ENCODE measurements around the gene CADPS2.
"Not testable (repeated sequence)": the region's sequence is repeated elsewhere in the genome, so short reads cannot be mapped to it uniquely, and the experiment has no call there.

The CADPS2 gene

DNA sequence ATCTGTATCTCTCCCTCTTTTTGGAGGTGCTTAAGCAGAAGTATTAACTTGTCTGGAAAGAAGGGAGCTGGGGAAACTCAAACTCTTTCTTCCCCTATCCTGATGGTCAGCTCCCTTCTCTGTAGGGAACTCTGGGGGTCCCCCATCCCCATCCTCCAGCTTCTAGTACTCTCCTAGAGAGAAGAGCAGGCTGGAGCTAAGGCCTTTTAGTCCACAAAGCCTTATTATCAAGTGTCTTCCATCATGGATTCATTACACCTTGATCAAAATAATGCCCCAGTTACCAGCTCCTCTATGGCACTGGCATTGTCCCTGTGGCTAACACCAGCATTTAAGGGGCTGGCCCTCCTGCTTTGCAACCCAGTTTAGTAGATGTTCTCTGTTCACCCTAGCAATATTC, 35.7 kb downstream of the CADPS2 start:
- DNase-seq (ENCODE audit: low read depth in 4 of 4, low spot score in 1 of 4), result no peak

DNA sequence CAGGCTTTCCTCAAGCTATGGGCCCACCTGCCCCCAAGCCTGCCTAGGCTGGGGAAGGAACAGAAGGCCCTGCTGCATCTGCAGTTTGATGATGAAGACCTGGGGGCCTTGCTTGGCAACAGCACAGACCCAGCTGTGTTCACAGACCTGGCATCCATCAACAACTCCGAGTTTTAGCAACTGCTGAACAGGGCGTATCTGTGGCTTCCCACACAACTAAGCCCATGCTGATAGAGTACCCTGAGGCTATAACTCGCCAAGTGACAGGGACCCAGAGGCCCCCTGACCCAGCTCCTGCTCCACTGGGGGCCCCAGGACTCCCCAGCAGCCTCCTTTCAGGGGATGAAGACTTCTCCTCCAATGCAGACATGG, 36.3 kb downstream of the CADPS2 start:
- no peak for DNase-seq (ENCODE audit: low read depth in 4 of 4, low spot score in 1 of 4)

GRCh38 chr7:122849322-122849956, 36.8 kb downstream of the CADPS2 start:
- DNase-seq (ENCODE audit: low read depth in 4 of 4, low spot score in 1 of 4), result no peak

- DNase-seq (ENCODE audit: low read depth in 4 of 4, low spot score in 1 of 4), result no peak
These were observed 38.3 kb downstream of the CADPS2 start for GRCh38 chr7:122847871-122848473.

DNA sequence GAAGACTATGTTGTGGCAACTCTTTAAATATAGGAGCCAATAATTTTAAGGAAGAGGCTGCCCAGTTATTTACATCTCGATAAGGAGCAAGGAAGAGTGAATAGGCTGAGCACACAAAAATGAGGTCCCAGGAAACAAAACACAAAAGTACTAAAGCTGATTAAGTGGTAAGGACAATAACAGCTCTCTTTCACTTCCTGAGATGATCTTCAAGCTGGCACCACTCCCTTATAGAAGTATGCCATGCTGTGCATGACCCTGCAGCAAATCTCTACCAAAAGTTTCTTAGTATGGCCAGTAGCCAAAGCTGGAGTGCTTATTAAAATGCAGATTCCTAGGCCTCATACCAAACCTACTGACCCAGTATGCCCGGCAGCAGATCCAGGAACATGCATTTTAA, 39.7 kb downstream of the CADPS2 start:
- DNase-seq (ENCODE audit: low read depth in 4 of 4, low spot score in 1 of 4), result no peak

GRCh38 chr7:122845286-122845685, 41.0 kb downstream of the CADPS2 start:
- DNase-seq (ENCODE audit: low read depth in 4 of 4, low spot score in 1 of 4), result no peak

- no peak for DNase-seq (ENCODE audit: low read depth in 4 of 4, low spot score in 1 of 4)
These were observed 41.9 kb downstream of the CADPS2 start for GRCh38 chr7:122844191-122844988.

- no peak for DNase-seq (ENCODE audit: low read depth in 4 of 4, low spot score in 1 of 4)
These were observed 43.3 kb downstream of the CADPS2 start for GRCh38 chr7:122842971-122843370.

GRCh38 chr7:122836286-122836685, 50.0 kb downstream of the CADPS2 start:
- not testable (repeated sequence) for DNase-seq (ENCODE audit: low read depth in 4 of 4, low spot score in 1 of 4)

GRCh38 chr7:122834571-122834942, 51.7 kb downstream of the CADPS2 start:
- DNase-seq (ENCODE audit: low read depth in 4 of 4, low spot score in 1 of 4), result not testable (repeated sequence)

GRCh38 chr7:122833888-122834570, 52.2 kb downstream of the CADPS2 start:
- DNase-seq (ENCODE audit: low read depth in 4 of 4, low spot score in 1 of 4), result no peak

GRCh38 chr7:122831436-122831835, 54.8 kb downstream of the CADPS2 start:
- DNase-seq (ENCODE audit: low read depth in 4 of 4, low spot score in 1 of 4), result no peak

- no peak for DNase-seq (ENCODE audit: low read depth in 4 of 4, low spot score in 1 of 4)
These were observed 56.3 kb downstream of the CADPS2 start for GRCh38 chr7:122829962-122830361.

DNA sequence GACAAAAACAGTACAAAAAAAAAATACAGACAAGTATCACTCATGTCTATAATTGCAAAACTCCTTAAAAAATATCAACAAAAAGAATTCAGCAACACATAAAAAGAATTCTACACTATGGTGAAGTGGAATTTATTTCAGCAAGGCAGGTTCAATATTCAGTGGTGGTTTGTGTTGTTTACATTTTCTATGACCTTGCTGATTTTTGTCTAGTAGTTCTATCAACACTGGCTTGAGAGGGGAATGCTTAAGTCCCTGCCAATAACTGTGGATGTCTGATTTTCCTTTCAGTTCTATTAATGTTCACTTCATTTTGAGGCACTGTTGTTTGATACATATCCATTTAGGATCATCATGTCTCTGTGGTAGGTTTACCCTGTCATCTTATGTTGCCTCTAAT, 58.5 kb downstream of the CADPS2 start:
- DNase-seq (ENCODE audit: low read depth in 4 of 4, low spot score in 1 of 4), result no peak

DNA sequence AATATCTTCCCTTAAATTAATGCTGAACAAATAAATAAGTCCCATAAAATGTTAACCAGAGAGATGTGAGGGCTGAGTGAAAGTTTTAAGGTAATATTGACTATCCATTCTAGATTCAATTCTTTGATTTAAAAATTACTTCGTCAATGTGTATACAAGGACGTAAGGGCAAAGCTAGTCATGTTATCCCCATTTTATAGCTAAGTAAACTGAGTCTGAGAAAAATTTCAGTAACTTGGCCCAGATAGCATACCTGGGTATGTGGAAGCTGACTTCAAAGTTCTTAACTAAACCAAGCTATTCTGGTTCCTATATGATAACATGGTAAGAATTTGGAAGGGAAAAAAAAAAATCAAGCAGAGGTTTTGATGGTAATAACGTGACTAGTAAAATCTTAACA, 72.4 kb downstream of the CADPS2 start:
- DNase-seq (ENCODE audit: low read depth in 4 of 4, low spot score in 1 of 4), result no peak

DNA sequence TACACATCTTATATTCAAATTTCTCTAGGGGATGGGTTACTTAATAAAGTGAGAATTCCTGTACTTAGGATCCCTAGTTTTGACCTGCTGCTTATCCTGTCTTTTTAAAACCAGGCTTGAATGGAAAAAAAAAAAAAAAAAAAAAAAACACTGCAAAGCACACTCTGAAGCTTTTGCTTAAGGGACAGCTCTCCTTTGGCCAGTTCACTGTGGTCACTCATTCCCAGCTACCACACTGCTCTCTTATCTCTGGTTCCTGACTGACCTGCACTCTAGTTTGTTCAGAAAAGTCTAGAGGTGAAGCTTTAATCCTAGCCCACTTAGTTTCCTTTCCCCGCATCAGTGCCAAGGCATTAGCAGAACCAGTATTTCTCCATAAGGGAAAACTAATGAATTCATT, 82.4 kb downstream of the CADPS2 start:
- no peak for DNase-seq (ENCODE audit: low read depth in 4 of 4, low spot score in 1 of 4)

- no peak for DNase-seq (ENCODE audit: low read depth in 4 of 4, low spot score in 1 of 4)
These were observed 82.9 kb downstream of the CADPS2 start for GRCh38 chr7:122803323-122803722.

DNA sequence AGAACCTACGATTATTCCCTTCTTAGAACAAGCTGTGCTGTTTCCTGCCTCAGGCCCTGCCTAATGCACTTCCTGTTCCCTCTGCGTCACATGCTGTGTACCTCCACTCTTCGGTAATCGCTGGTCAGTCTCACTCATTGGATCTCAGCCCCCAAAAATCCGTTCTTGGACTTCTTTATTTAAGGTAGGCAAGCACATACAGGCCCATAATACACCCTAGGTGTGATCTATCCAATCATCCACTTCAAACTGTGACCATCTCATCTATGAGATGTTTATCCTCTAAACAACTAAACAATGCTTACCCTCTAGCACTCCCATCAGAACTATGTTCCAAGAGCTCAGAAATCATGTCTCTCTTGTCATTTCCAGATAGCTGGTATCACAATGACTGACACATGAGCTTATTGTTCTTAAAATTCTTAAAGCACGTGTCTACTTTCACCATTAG, 83.9 kb downstream of the CADPS2 start:
- no peak for DNase-seq (ENCODE audit: low read depth in 4 of 4, low spot score in 1 of 4)

DNA sequence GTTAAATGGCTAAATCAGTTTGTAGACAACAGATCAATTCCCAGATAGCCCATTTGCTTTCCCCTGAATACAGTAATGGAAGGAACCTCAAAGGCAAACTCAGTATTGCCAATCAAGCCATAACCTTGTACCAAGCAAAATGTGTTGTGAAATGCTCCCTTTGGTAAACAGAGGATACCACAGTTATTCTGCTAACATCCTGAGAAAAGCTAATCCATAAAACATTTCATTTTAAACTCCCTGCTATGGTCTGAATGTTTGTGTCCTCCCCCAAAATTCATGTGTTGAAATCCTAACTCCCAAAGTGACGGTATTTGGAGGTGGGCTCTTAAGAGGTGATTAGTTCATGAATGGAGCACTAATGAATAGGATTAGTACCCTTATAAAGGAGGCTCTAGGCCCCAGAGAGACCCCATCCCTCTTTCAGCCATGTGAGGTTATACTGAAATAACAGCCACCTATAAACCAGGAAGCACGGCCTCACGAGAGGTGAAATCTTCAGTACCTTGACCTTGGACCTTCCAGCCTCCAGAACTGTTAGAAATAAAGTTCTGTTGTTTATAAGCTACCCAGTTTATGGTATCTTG, 94.2 kb downstream of the CADPS2 start:
- DNase-seq (ENCODE audit: low read depth in 4 of 4, low spot score in 1 of 4), result no peak

DNA sequence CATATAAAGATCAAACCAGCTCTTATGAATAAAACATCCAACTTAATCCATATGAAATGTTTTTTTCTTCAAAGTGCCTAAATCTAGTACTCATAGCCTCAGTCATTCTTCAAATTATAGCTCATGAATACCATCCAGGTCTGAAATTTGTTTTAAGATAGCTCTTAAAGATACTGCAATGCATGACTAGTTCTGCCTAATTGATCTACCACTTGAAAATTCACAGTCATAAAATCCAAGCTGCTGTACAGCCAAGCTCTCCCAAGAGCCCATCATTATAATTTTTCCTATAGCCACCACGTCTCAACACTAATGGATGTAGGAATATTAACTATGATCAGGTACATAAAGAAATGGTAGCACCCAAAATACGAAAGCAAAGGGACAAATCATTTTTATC, 95.7 kb downstream of the CADPS2 start:
- no peak for DNase-seq (ENCODE audit: low read depth in 4 of 4, low spot score in 1 of 4)

- no peak for DNase-seq (ENCODE audit: low read depth in 4 of 4, low spot score in 1 of 4)
These were observed 96.1 kb downstream of the CADPS2 start for GRCh38 chr7:122790132-122790531.
